Lower lobe of right lung (tissue), 2 donors: ENCODE data around the gene GPHB5. TPM values are rescaled to one million over a fixed set of nuclear protein-coding genes. Genes with fewer than 3 reads are reported as not detected.

Experiments
- ATAC-seq, 2 donors: fragments of 200-7000 bp; cut with Tn5 transposase; one replicate each; pipeline ENCODE4 v1.9.1; 2020 to 2022; ENCODE audit warnings: mild to moderate bottlenecking in 2 of 2, moderate library complexity in 2 of 2
- DNase-seq: peaks from one replicate; pipeline ENCODE4 v3.0.0-alpha.2; 2020
- H3K27ac ChIP-seq: fragments of 200-600 bp; one replicate; pipeline ENCODE4 v1.8.0; 2022
- H3K27me3 ChIP-seq: fragments of 200-600 bp; one replicate; pipeline ENCODE4 v1.8.0; 2022; ENCODE audit warnings: low read depth
- H3K36me3 ChIP-seq: fragments of 200-600 bp; one replicate; pipeline ENCODE4 v1.8.0; 2022; ENCODE audit warnings: mild to moderate bottlenecking
- H3K4me1 ChIP-seq: fragments of 200-600 bp; one replicate; pipeline ENCODE4 v1.8.0; 2022
- H3K4me3 ChIP-seq: fragments of 200-600 bp; one replicate; pipeline ENCODE4 v1.8.0; 2022; ENCODE audit warnings: mild to moderate bottlenecking
- H3K9me3 ChIP-seq: fragments of 200-600 bp; one replicate; pipeline ENCODE4 v1.8.0; 2022
- CTCF ChIP-seq: fragments of 200-600 bp; IDR thresholded peaks from one replicate; pipeline ENCODE4 v1.8.0; 2022; ENCODE audit warnings: antibody characterized with exemption, mild to moderate bottlenecking
- intact Hi-C: fragments of 100-400 bp; cut with DNase I; formaldehyde crosslinking; loops from one replicate; pipeline ENCODE4 v1.11.0; 2022
- total RNA-seq: library from RNA; stranded (reverse); fragmentation: NEBNext Ultra II Directional; extraction: Animal tissue kit (Norgen Biotek cat#: 25700); gene quantifications from one replicate; pipeline ENCODE4 v1.2.1, GENCODE V29; 2021
- donor health status: DM: no; HTN: yes; CAD: no; lungs with severe emphysema.

GPHB5 gene
- total RNA-seq, 1 donor from 2014 or later: not detected

DNA sequence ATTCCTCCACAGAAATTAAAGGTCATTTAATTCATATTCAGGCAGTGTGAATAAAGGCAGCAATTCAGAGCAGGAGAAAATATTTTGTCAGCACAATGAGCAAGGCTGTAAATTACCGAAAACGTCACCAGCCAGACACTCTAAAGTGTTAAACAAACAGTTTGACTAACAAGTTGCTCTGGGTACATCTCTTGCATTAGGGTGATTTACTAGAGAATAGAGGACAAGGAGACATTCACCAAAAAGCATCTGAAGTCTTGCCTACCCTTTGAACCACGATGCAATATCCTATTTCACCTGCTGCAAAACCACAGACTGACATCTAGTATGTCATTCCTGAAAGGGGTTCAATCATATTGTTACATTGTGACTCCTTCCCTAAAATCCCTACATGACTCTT, 27.1 kb upstream of the GPHB5 start:
- H3K36me3 ChIP-seq: no peaks in the 10 kb centered on the region
- no peaks in the 10 kb centered on the region for H3K4me1 ChIP-seq
- no peak overlapping the region for H3K27ac ChIP-seq
- intact Hi-C loops: no loop called here
- no peak for TF ChIP-seq CTCF
- DNase-seq (no peak), ATAC-seq (no peak)
- H3K4me3 ChIP-seq: no peak overlapping the region
- H3K27me3 ChIP-seq: no peaks in the 10 kb centered on the region
- H3K9me3 ChIP-seq: no peaks in the 10 kb centered on the region

- H3K9me3 ChIP-seq: no peaks in the 10 kb centered on the region
- no peaks in the 10 kb centered on the region for H3K4me1 ChIP-seq
- H3K36me3 ChIP-seq: no peaks in the 10 kb centered on the region
- TF ChIP-seq CTCF: no peak
- intact Hi-C loops: no loop called here
- H3K27ac ChIP-seq: no peak overlapping the region
- H3K4me3 ChIP-seq: no peak overlapping the region
- ATAC-seq (no peak), DNase-seq (no peak)
- H3K27me3 ChIP-seq: no peaks in the 10 kb centered on the region
Measured at GRCh38 chr14:63344336-63344735, 25.6 kb upstream of the GPHB5 start.

GRCh38 chr14:63343878-63344277, 25.1 kb upstream of the GPHB5 start:
- no peak for TF ChIP-seq CTCF
- H3K9me3 ChIP-seq: no peaks in the 10 kb centered on the region
- no peaks in the 10 kb centered on the region for H3K4me1 ChIP-seq
- ATAC-seq (no peak), DNase-seq (no peak)
- intact Hi-C loops: no loop called here
- no peak overlapping the region for H3K4me3 ChIP-seq
- H3K36me3 ChIP-seq: no peaks in the 10 kb centered on the region
- H3K27me3 ChIP-seq: no peaks in the 10 kb centered on the region
- H3K27ac ChIP-seq: no peak overlapping the region

- intact Hi-C loops: no loop called here
- Histone ChIP-seq H3K27ac (no peak overlapping the region), H3K4me1 (no peaks in the 10 kb centered on the region), H3K9me3 (no peaks in the 10 kb centered on the region), H3K27me3 (no peaks in the 10 kb centered on the region), H3K4me3 (no peak overlapping the region), H3K36me3 (no peaks in the 10 kb centered on the region)
- TF ChIP-seq CTCF: no peak
- ATAC-seq (no peak), DNase-seq (no peak)
Measured at GRCh38 chr14:63342371-63342770, 23.6 kb upstream of the GPHB5 start.

GRCh38 chr14:63328787-63329737, 10.3 kb upstream of the GPHB5 start:
- H3K4me3 ChIP-seq: no peak overlapping the region
- no peak overlapping the region for H3K27ac ChIP-seq
- no peaks in the 10 kb centered on the region for H3K9me3 ChIP-seq
- intact Hi-C loops: no loop called here
- H3K36me3 ChIP-seq: no peaks in the 10 kb centered on the region
- ATAC-seq: no peak
- no peak for DNase-seq
- H3K27me3 ChIP-seq: no peaks in the 10 kb centered on the region
- TF ChIP-seq CTCF: no peak
- no peaks in the 10 kb centered on the region for H3K4me1 ChIP-seq
